Adrenal gland (tissue), 5 donors: ENCODE measurements around the gene ATF7.

ENCODE experiments used
- CTCF ChIP-seq, 6 experiments: fragments of 450-650 bp in 4 of 6; fragments of 200-600 bp in 2 of 6; sonication (generic) in 1 of 6; IDR thresholded peaks; 1 replicate in 5 of 6; 2 replicates in 1 of 6; pipeline versions ENCODE4 v1.5.1 to v1.8.0; 2016 to 2021; ENCODE audit warnings: antibody characterized with exemption in 6 of 6, mild to moderate bottlenecking in 2 of 6, moderate library complexity in 1 of 6
- POLR2A ChIP-seq, 2 donors: fragments of 450-650 bp; IDR thresholded peaks; one replicate each; pipeline ENCODE4 v1.6.1; 2017; ENCODE audit warnings: antibody characterized with exemption in 2 of 2, mild to moderate bottlenecking in 2 of 2, moderate library complexity in 1 of 2
- donor health status: DM: no; HTN: no; CAD: no.

DNA sequence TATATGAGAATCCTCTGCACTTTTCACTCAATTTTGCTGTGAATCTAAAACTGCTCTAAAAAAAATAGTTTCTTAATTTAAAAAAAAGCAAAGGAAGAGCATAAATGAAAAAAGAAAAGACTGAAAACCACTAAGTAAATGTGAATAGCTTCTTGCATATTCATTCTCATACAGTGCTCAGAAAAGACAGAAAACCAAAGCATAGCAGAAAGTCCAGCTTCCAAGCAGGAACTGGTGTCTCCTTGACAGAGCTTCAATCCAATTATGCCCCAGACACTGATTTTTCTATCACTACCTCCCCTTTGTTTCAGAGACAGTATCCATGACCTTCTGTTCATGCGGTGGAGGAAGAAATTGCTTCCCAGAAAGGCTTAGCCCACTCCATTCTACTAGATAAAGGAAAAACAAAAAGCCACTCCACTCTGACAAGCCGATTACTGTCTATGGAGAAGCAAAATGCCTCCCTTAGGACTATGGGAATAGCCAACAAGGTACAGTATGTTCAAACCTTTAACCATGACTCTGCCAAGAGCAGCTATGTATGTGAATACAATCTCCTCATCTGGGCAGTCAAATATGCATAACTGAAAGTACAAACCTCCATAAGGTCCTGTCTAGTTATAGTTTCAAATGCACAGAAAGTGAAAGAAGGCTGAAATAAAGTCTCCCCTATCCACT is 40.6 kb downstream of the ATF7 start:
- TF ChIP-seq POLR2A (IDR thresholded peaks at IDR 0.05) = no peak
- no peak for TF ChIP-seq CTCF (IDR thresholded peaks at IDR 0.05)
